Activated naive CD8-positive, alpha-beta T cell treated with anti-CD3 and anti-CD28 coated beads, Interleukin-2, amount 10 ng/mL, durations not matched to agents 7 days and 5 days (primary cell): ENCODE results near the gene MIEN1. TPM values are rescaled to one million over a fixed set of nuclear protein-coding genes. Genes with fewer than 3 reads are reported as not detected.
"Not testable (repeated sequence)": the region's sequence is repeated elsewhere in the genome, so short reads cannot be mapped to it uniquely, and the experiment has no call there.

Experiments used
- ATAC-seq: fragments of 150-1000 bp; cut with Tn5 transposase; one replicate; pipeline ENCODE4 v1.10.0; 2021; ENCODE audit warnings: low read depth, moderate library complexity
- POLR2A ChIA-PET: fragments of 350-600 bp; sonication (Branson Sonifier 250); formaldehyde crosslinking; loops from one replicate; lab custom pipeline; 2021; ENCODE audit warnings: antibody characterized with exemption; lab: Charles Lee
- DNase-seq: peaks from one replicate; pipeline ENCODE4 v3.0.0; 2021
- H3K27ac Mint-ChIP-seq: one replicate; pipeline ENCODE4 v1.8.0; 2022; ENCODE audit warnings: mild to moderate bottlenecking, mixed read lengths
- H3K27me3 Mint-ChIP-seq: one replicate; pipeline ENCODE4 v1.8.0; 2022; ENCODE audit warnings: mild to moderate bottlenecking, moderate library complexity, mixed read lengths
- H3K36me3 Mint-ChIP-seq: one replicate; pipeline ENCODE4 v1.8.0; 2021; ENCODE audit warnings: mild to moderate bottlenecking, mixed read lengths
- H3K4me1 Mint-ChIP-seq: one replicate; pipeline ENCODE4 v1.8.0; 2021; ENCODE audit warnings: mixed read lengths
- H3K4me3 Mint-ChIP-seq: one replicate; pipeline ENCODE4 v1.8.0; 2022; ENCODE audit warnings: mild to moderate bottlenecking, moderate library complexity, mixed read lengths
- H3K9me3 Mint-ChIP-seq: one replicate; pipeline ENCODE4 v1.8.0; 2021; ENCODE audit warnings: mixed read lengths
- total RNA-seq, 2 experiments: library from RNA; stranded (reverse); gene quantifications; one replicate each; pipeline ENCODE4 v1.2.3, GENCODE V29; 2021

The MIEN1 gene
- total RNA-seq, 2 experiments from 2014 or later, result 38.1 to 38.6 TPM

- Mint-ChIP-seq H3K4me1 (peaks cover 34% of the 10 kb centered on the region), H3K36me3 (peaks cover 57% of the 10 kb centered on the region)
- H3K9me3 Mint-ChIP-seq, DNase-seq, H3K4me3 Mint-ChIP-seq, ATAC-seq, POLR2A ChIA-PET, H3K27ac Mint-ChIP-seq, H3K27me3 Mint-ChIP-seq: not testable (repeated sequence)
These were observed 33.8 kb upstream of the MIEN1 start for GRCh38 chr17:39764171-39764570.

DNA sequence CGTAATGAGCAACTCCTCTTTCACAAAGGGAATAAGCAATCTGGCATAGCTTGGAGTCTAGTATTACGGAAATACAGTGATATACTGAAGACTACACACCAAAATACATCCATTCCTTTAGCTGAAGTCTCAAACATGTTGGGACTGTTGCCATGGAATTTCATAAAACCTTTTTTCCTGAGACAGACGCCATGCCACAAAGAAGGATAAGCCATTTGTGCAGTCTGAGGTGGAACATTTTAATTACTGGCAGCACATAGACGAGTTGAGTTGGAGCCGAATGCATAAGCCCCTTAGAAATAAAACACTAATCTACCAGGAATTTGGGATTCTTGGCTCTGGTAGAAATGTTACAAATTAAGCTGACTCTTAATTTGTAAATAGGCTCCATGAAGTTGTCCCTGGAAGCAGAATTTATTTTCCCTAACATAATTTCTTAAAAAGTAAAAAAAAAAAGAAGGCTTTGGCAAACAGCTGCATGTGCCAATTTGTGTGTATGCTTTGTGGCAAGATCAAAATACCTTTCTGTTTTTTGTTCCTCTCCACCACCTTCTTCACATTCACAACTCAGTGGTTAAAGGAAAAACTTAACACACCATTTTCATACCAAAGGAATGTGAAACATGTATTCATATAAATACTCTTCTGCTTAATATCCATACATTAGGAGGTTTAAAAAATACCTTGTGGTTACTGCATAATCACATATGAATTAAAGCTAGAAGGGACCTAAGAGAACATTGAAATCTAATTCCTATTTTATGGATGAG is 32.9 kb upstream of the MIEN1 start:
- Mint-ChIP-seq H3K36me3 (peaks cover 58% of the 10 kb centered on the region), H3K27me3 (no peaks in the 10 kb centered on the region), H3K27ac (no peak overlapping the region), H3K9me3 (peaks cover 1% of the 10 kb centered on the region), H3K4me1 (peaks cover 35% of the 10 kb centered on the region), H3K4me3 (no peak overlapping the region)
- POLR2A ChIA-PET, result no interaction called here
- DNase-seq (no peak), ATAC-seq (no peak)

DNA sequence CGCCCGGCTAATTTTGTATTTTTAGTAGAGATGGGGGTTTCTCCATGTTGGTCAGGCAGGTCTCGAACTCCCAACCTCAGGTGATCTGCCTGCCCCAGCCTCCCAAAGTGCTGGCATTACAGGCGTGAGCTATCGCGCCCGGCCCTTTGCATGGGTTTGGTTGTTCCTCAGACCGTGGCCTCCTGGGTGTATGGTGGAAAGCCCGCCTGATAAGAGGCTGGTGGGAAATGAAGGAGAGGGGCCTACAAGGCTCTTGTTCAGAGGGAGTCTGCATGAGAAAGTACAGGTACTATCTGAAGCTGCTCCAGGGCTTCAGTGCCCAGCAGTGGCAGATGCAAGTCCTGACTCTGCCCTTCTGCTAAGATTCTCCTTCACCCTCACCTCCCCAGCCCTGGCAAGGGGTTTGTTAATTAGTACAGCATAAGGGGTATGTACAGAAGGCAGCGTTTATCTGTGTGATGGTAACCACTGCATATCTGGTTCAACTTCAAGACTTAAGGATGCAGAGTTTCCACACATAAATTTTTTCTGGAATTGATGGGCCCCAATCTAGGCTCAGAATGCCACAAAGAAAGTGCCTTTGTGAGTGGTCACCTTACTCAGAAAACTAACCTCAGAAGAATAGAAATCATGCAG is 31.6 kb upstream of the MIEN1 start:
- DNase-seq (no peak), ATAC-seq (no peak)
- no peak overlapping the region for H3K27ac Mint-ChIP-seq
- POLR2A ChIA-PET, result interaction anchor here (1.0 kb wide), 1 partner anchor 15 kb away, joined by 3 read pairs; no protein-coding TSS in a partner anchor
- peaks cover 50% of the 10 kb centered on the region for H3K36me3 Mint-ChIP-seq
- H3K4me3 Mint-ChIP-seq, result no peak overlapping the region
- H3K27me3 Mint-ChIP-seq, result no peaks in the 10 kb centered on the region
- peaks cover 1% of the 10 kb centered on the region for H3K9me3 Mint-ChIP-seq
- H3K4me1 Mint-ChIP-seq, result peaks cover 38% of the 10 kb centered on the region

- H3K9me3 Mint-ChIP-seq, result no peaks in the 10 kb centered on the region
- no peaks in the 10 kb centered on the region for H3K27me3 Mint-ChIP-seq
- H3K4me3 Mint-ChIP-seq, result no peak overlapping the region
- no peak overlapping the region for H3K27ac Mint-ChIP-seq
- DNase-seq, result no peak
- H3K36me3 Mint-ChIP-seq, result peaks cover 25% of the 10 kb centered on the region
- ATAC-seq, result no peak
- POLR2A ChIA-PET, result interaction anchor here (0.8 to 1.5 kb wide), 2 partner anchors 10 to 168 kb away, joined by 3 to 4 read pairs; partner anchors contain the start of genes LRRC3C and ORMDL3
- peaks cover 47% of the 10 kb centered on the region for H3K4me1 Mint-ChIP-seq
These were observed 28.9 kb upstream of the MIEN1 start for GRCh38 chr17:39759204-39759603.

- no peak for ATAC-seq
- H3K4me3 Mint-ChIP-seq, result peak overlapping the region; percentile 54
These were observed 27.9 kb upstream of the MIEN1 start for GRCh38 chr17:39757931-39758873.

GRCh38 chr17:39757176-39757662 is 26.9 kb upstream of the MIEN1 start:
- Mint-ChIP-seq H3K27ac (peak overlapping the region; percentile 70), H3K36me3 (peaks cover 17% of the 10 kb centered on the region), H3K27me3 (no peaks in the 10 kb centered on the region), H3K4me1 (peaks cover 54% of the 10 kb centered on the region), H3K4me3 (peak overlapping the region; percentile 54), H3K9me3 (no peaks in the 10 kb centered on the region)
- ATAC-seq, result no peak
- DNase-seq, result no peak
- POLR2A ChIA-PET, result interaction anchor here (1.7 to 2.3 kb wide), 2 partner anchors 105 to 223 kb away, joined by 6 to 8 read pairs; partner anchors contain the start of gene PSMD3

More at GRCh38 chr17:39757931-39758873, 27.9 kb upstream of the MIEN1 start:
- H3K36me3 Mint-ChIP-seq, result peaks cover 24% of the 10 kb centered on the region
- POLR2A ChIA-PET, result interaction anchor here (1.5 to 1.7 kb wide), 2 partner anchors 11 to 104 kb away, joined by 4 to 6 read pairs; no protein-coding TSS in a partner anchor
- H3K4me1 Mint-ChIP-seq, result peaks cover 51% of the 10 kb centered on the region
- no peaks in the 10 kb centered on the region for H3K27me3 Mint-ChIP-seq
- peak; percentile 53 for DNase-seq
- H3K9me3 Mint-ChIP-seq, result no peaks in the 10 kb centered on the region
- H3K27ac Mint-ChIP-seq, result peak overlapping the region; percentile 66

- Mint-ChIP-seq H3K4me1 (peaks cover 55% of the 10 kb centered on the region), H3K4me3 (peak overlapping the region; percentile 63), H3K27me3 (no peaks in the 10 kb centered on the region), H3K36me3 (peaks cover 16% of the 10 kb centered on the region), H3K9me3 (no peaks in the 10 kb centered on the region), H3K27ac (peak overlapping the region; percentile 83)
- peak; percentile 55 for DNase-seq
- no peak for ATAC-seq
- POLR2A ChIA-PET, result interaction anchor here (0.7 to 2.5 kb wide), 7 partner anchors 13 to 224 kb away, joined by 3 to 17 read pairs (median 9); partner anchors contain the start of genes LRRC3C, MIEN1, ORMDL3 and PSMD3
These were observed 26.2 kb upstream of the MIEN1 start for GRCh38 chr17:39756380-39757079.

DNA sequence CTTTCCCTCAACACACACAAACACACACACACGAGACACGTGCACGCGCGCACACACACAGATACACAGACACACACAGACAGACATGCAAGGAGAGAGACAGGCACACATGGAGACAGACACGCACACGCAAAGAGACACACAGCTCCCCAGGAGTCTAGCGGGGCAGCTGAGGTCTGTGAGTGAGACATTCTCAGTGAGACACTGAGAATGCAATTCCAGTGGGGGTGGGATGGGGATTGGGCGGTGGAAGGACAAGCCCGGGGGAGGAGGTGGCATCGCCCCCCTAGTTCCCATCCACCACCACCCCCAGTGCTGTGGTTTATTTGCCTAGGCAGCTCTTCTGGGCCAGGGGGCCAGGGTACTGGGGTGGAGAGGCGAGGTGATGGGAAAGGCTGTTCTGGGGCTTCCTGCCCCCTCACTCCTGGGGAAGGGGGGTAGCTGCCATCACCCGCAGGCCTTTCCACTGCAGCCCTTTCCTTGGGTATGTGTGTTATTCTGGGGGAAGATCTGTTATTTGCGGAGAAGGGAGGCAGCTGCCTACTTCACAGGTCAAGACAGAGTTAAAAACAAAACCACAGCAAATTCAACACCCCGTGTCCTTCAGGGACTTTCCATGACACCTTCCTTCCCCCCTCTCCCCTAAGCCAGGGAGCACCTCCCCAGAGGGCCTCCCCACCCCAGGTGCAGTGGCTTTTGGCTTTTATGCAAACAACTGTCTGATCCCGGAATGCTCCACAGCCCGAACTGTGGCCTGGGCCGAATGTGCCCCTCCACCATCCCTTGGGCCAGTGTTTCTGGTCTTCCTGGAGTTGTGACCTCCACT is 25.4 kb upstream of the MIEN1 start:
- no peak for ATAC-seq
- POLR2A ChIA-PET, result interaction anchor here (0.7 to 2.5 kb wide), 14 partner anchors 14 to 266 kb away, joined by 3 to 17 read pairs (median 6); partner anchors contain the start of genes LRRC3C, MIEN1, ORMDL3 and PSMD3
- H3K27me3 Mint-ChIP-seq, result no peaks in the 10 kb centered on the region
- peak overlapping the region; percentile 83 for H3K27ac Mint-ChIP-seq
- H3K9me3 Mint-ChIP-seq, result no peaks in the 10 kb centered on the region
- peak overlapping the region; percentile 63 for H3K4me3 Mint-ChIP-seq
- H3K36me3 Mint-ChIP-seq, result peaks cover 12% of the 10 kb centered on the region
- peaks cover 52% of the 10 kb centered on the region for H3K4me1 Mint-ChIP-seq
- DNase-seq, result peak; percentile 55

DNA sequence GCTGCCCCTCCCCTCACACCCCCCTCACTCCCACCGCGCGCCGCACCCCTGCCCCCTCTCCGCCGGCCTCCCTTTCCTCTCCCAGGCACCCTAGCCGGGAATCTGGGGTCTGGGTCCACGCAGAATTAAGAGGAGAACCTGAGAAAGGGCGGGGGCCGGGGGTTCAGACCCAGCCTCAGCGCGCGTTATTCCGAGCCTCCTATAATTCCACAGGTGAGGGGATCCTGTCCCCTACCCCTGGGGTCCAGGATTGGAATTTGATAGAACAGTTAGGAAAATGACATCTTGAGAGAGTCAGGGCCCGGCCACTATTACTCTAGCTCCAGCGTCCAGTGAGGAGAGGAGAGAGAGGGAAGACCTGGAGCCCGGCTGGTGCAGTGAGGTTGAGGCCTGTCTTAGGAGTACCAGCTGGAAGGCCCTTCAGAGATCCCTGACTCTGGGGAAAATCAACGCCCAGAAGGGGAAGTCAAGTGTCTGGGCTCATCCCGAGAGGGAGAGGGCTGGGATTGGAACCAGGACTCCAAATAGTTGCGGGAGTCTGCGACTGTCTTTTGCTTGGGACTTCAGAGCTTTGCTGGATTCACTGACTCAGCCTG is 24.7 kb upstream of the MIEN1 start:
- DNase-seq, result no peak
- Mint-ChIP-seq H3K36me3 (peaks cover 10% of the 10 kb centered on the region), H3K9me3 (no peaks in the 10 kb centered on the region), H3K4me1 (peaks cover 52% of the 10 kb centered on the region), H3K27ac (peak overlapping the region; percentile 83), H3K27me3 (no peaks in the 10 kb centered on the region), H3K4me3 (peak overlapping the region; percentile 63)
- ATAC-seq, result no peak
- POLR2A ChIA-PET, result interaction anchor here (0.6 to 2.5 kb wide), 16 partner anchors 15 to 267 kb away, joined by 3 to 17 read pairs (median 4); partner anchors contain the start of genes IKZF3, LRRC3C, MIEN1 and ORMDL3

GRCh38 chr17:39754161-39754957 is 24.0 kb upstream of the MIEN1 start:
- Mint-ChIP-seq H3K27me3 (no peaks in the 10 kb centered on the region), H3K4me1 (peaks cover 47% of the 10 kb centered on the region), H3K4me3 (peak overlapping the region; percentile 88), H3K9me3 (no peaks in the 10 kb centered on the region), H3K27ac (peak overlapping the region; percentile 93), H3K36me3 (peaks cover 10% of the 10 kb centered on the region)
- ATAC-seq (peak; percentile 90), DNase-seq (peak; percentile 99)
- POLR2A ChIA-PET, result interaction anchor here (0.6 to 2.5 kb wide), 15 partner anchors 15 to 226 kb away, joined by 3 to 17 read pairs (median 5); partner anchors contain the start of genes IKZF3, LRRC3C, MIEN1 and ORMDL3
